Brain microvascular endothelial cell (primary cell): ENCODE measurements around the gene SLC38A2.

Experiments used
- DNase-seq: peaks from one replicate; pipeline ENCODE4 v3.0.0-alpha.2; 2020
- H3K27ac ChIP-seq: fragments of 250-450 bp; sonication (Bioruptor Pico); 2 replicates; pipeline ENCODE4 v1.5.1; 2020; ENCODE audit warnings: mild to moderate bottlenecking, moderate library complexity
- H3K27me3 ChIP-seq: fragments of 250-450 bp; sonication (Bioruptor Pico); replicated peaks from 2 replicates; pipeline ENCODE4 v1.5.1; 2020; ENCODE audit warnings: mild to moderate bottlenecking
- H3K36me3 ChIP-seq: fragments of 250-450 bp; sonication (Bioruptor Pico); replicated peaks from 2 replicates; pipeline ENCODE4 v1.5.1; 2020; ENCODE audit warnings: mild to moderate bottlenecking
- H3K4me3 ChIP-seq: 2 replicates; pipeline ENCODE4 v1.5.1; 2011; ENCODE audit warnings: low read depth, mild to moderate bottlenecking, control low read depth, low read length, moderate library complexity
- CTCF ChIP-seq: IDR thresholded peaks from 2 replicates; pipeline ENCODE4 v1.5.1; 2011; ENCODE audit warnings: low read depth, mild to moderate bottlenecking, moderate library complexity, low read length, control low read depth, inconsistent platforms; ENCODE audit errors: missing control alignments
- in situ Hi-C: cut with HindIII; loops from 2 replicates; pipeline ENCODE4 v1.10.0; 2017; ENCODE audit warnings: low sequenced_read_pairs, low pct_ligation_motif_present

The SLC38A2 gene

DNA sequence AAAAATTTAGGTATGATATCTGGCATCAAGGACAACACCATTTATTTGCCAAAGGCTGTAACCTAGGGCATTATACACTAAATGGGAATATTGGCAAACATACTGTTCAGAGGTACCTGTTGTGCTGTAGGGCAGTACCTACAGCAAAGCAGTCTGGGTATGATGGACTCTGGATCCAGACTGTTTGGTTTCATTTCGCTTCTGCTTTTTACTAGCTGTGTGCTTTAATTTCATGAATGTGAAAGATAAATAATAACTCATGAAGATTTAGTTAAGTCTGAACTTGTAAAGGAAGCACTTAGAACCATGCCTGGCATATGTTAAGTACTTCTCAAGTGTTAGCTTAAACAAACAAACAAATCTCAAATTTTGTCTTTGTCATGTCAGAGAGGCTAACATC lies 17.7 kb upstream of the SLC38A2 start:
- TF ChIP-seq CTCF = no peak
- in situ Hi-C loops = no loop called here
- Histone ChIP-seq H3K4me3 (no peak overlapping the region), H3K27ac (no peak overlapping the region), H3K27me3 (no peaks in the 10 kb centered on the region), H3K36me3 (no peaks in the 10 kb centered on the region)
- no peak for DNase-seq

- DNase-seq = peak; percentile 81
- TF ChIP-seq CTCF = no peak
- in situ Hi-C loops = no loop called here
- Histone ChIP-seq H3K27ac (peak overlapping the region; percentile 97), H3K27me3 (no peaks in the 10 kb centered on the region), H3K36me3 (no peaks in the 10 kb centered on the region), H3K4me3 (no peak overlapping the region)
Measured at GRCh38 chr12:46389031-46389616, 16.6 kb upstream of the SLC38A2 start.

GRCh38 chr12:46388427-46389021 lies 16.0 kb upstream of the SLC38A2 start:
- in situ Hi-C loops = no loop called here
- H3K27ac ChIP-seq = peak overlapping the region; percentile 97
- H3K27me3 ChIP-seq = no peaks in the 10 kb centered on the region
- DNase-seq = no peak
- H3K36me3 ChIP-seq = no peaks in the 10 kb centered on the region
- TF ChIP-seq CTCF = no peak
- no peak overlapping the region for H3K4me3 ChIP-seq

- Histone ChIP-seq H3K27ac (peak overlapping the region; percentile 97), H3K27me3 (no peaks in the 10 kb centered on the region), H3K4me3 (no peak overlapping the region), H3K36me3 (no peaks in the 10 kb centered on the region)
- TF ChIP-seq CTCF = no peak
- DNase-seq = no peak
- in situ Hi-C loops = no loop called here
Measured at GRCh38 chr12:46387670-46388069, 15.1 kb upstream of the SLC38A2 start.

DNA sequence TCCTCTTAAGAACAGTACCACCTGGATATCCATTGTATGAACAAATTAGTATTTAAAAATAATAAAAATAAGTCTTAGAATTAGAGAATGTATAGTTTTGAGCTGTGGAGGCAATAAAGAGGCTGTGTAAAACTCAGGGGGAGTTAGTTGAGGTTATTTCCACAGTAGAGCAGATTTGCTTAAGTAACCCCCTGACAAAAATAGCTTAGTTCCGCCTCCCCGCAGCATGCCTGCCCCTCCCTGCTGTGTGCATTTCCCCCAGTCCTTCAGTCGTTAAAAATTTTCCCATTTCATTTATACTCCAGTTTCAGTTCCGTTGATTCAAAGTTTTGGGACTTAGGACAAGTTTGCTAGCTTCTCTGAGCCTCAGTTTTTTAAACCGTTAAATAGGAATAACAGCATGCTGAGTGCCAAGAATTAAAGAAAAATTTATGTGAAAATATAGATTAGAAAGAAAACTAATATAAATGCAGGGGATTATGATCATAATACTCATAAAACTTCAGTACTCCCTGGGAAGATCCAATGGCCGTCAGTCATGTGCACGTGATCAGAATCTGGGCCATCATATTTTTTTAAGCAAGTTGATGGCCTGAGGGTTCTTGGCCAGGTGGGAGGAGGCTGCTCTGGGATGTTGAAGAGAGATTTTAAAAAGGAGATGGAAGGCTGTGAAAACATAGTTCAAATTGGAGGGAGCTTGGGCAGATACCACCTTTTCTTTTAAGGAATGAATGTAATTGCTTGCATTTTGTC lies 14.5 kb upstream of the SLC38A2 start:
- peak overlapping the region; percentile 30 for H3K4me3 ChIP-seq
- in situ Hi-C loops = no loop called here
- peak overlapping the region; percentile 97 for H3K27ac ChIP-seq

More for the DNA sequence above, 14.5 kb upstream of the SLC38A2 start:
- Histone ChIP-seq H3K36me3 (no peaks in the 10 kb centered on the region), H3K27me3 (no peaks in the 10 kb centered on the region)
- no peak for TF ChIP-seq CTCF
- peak; percentile 56 for DNase-seq
